ENCODE measurements around the gene STUM. TPM values are rescaled to one million over a fixed set of nuclear protein-coding genes. Genes with fewer than 3 reads are reported as not detected.
A peak's percentile ranks its signal among the peaks of the same experiment; 100 is the strongest.

The STUM gene
- total and polyA plus RNA-seq, 2 of the 8 experiments (the other 6 are each of a cell fraction or from before 2014, with no cell fraction given): 0.76 to 1.2 TPM

DNA sequence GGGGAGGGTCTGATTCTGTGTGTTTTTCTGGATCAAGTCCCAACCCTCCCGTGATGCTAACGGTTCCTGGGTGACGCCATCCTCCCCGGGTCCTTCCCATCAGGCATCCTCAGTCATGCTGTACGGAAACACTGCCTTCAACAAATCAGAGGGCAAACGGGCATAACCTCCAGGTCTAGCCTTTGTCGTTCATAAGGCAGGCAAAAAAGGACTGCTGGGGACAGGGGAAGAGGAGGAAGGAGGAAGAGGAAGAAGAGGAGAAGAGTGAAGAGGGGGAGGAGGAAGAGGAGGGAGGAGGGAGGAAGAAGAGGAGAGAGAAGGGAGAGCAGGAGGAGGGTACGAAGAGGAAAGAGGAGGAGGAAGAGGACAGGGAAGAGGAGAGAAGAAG lies 106.1 kb downstream of the STUM start:
- ChIA-PET CTCF (ENCODE audit: partially characterized antibody) (interaction anchor here (0.8 to 2.3 kb wide), 8 partner anchors 8 to 82 kb away, joined by 3 to 5 read pairs (median 4); no protein-coding TSS in a partner anchor), POLR2A (ENCODE audit: partially characterized antibody) (interaction anchor here (0.8 to 2.3 kb wide), 6 partner anchors 11 to 220 kb away, joined by 3 to 5 read pairs (median 4); no protein-coding TSS in a partner anchor)
- no peaks in the 10 kb centered on the region for H3K27me3 ChIP-seq (replicated peaks in 1 of 4; ENCODE audit: control insufficient read depth in 3 of 4, extremely low read depth in 1 of 4, insufficient read depth in 3 of 4, low read length in 3 of 4)
- H3K4me2 ChIP-seq (ENCODE audit: insufficient read depth in 1 of 2, low read depth in 2 of 2, low read length in 2 of 2): peak overlapping the region; percentile 1 to 46; a peak in 1 of 4 replicates
- H3K4ac ChIP-seq (replicated peaks; ENCODE audit: insufficient read length, low read depth, low read length): no peak overlapping the region
- peak overlapping the region; percentile 14; the same call in 1 of the 2 replicates for H2BK15ac ChIP-seq (ENCODE audit: low read length)
- H3K56ac ChIP-seq (replicated peaks; ENCODE audit: insufficient read length, low read depth, low read length): no peak overlapping the region
- no peaks in the 10 kb centered on the region for H3K9me3 ChIP-seq (ENCODE audit: insufficient read depth in 2 of 2, low read depth in 1 of 2, low read length in 1 of 2)
- peak overlapping the region; percentile 2; the same call in 1 of the 2 replicates for H2BK20ac ChIP-seq (ENCODE audit: low read length)
- no peak overlapping the region for H2AFZ ChIP-seq (ENCODE audit: low read length)
- WGBS, 2 experiments (ENCODE audit: extremely low coverage in 1 of 2, insufficient coverage in 1 of 2, insufficient read length in 1 of 2, insufficient replicate concordance in 2 of 2, low coverage in 1 of 2, low lambda C conversion rate in 2 of 2, missing lambda C conversion rate in 1 of 2): 0 to 72% methylated on average over 1 to 8 of the region's 8 CpGs
- no peaks in the 10 kb centered on the region for H4K20me1 ChIP-seq (replicated peaks in 1 of 2; ENCODE audit: control insufficient read depth in 1 of 2, insufficient read depth in 2 of 2, low read length in 2 of 2)
- TF ChIP-seq, protein P1, sequence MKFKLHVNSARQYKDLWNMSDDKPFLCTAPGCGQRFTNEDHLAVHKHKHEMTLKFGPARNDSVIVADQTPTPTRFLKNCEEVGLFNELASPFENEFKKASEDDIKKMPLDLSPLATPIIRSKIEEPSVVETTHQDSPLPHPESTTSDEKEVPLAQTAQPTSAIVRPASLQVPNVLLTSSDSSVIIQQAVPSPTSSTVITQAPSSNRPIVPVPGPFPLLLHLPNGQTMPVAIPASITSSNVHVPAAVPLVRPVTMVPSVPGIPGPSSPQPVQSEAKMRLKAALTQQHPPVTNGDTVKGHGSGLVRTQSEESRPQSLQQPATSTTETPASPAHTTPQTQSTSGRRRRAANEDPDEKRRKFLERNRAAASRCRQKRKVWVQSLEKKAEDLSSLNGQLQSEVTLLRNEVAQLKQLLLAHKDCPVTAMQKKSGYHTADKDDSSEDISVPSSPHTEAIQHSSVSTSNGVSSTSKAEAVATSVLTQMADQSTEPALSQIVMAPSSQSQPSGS (IDR thresholded peaks at IDR 0.05; ENCODE audit: low read length): no peak
- no peak for TF ChIP-seq SP4 (IDR thresholded peaks at IDR 0.05; ENCODE audit: low read length)
- TF ChIP-seq EP300 (IDR thresholded peaks at IDR 0.05; ENCODE audit: borderline replicate concordance in 1 of 2, low read depth in 2 of 2, low read length in 2 of 2): no peak
- TF ChIP-seq RXRA (IDR thresholded peaks at IDR 0.05; ENCODE audit: insufficient read depth, low read depth, low read length): no peak
- TF ChIP-seq BCL11A (IDR thresholded peaks at IDR 0.05; ENCODE audit: low read depth in 2 of 2, low read length in 2 of 2): no peak
- no peak for TF ChIP-seq TAF1 (IDR thresholded peaks at IDR 0.05; ENCODE audit: low read depth, low read length)
- TF ChIP-seq NRF1 (IDR thresholded peaks at IDR 0.05; ENCODE audit: low read depth, low read length): no peak
- H3K9ac ChIP-seq (replicated peaks in 1 of 4; ENCODE audit: extremely low read depth in 1 of 4, low read depth in 3 of 4, low read length in 3 of 4): no peak overlapping the region
- peaks cover 7 to 38% (median 25%) of the 10 kb centered on the region in 4 experiments for H3K4me1 ChIP-seq (replicated peaks in 1 of 4; ENCODE audit: control insufficient read depth in 3 of 4, insufficient read depth in 4 of 4, low read length in 3 of 4)
- no peak overlapping the region for H3K23ac ChIP-seq (ENCODE audit: insufficient read length)
- no peak overlapping the region for H2BK120ac ChIP-seq (replicated peaks; ENCODE audit: low read depth, low read length)
- H4K5ac ChIP-seq (ENCODE audit: insufficient read length, low read depth, low read length): peak overlapping the region; percentile 1
- H2BK12ac ChIP-seq (ENCODE audit: low read depth, low read length): peak overlapping the region; percentile 89
- no peaks in the 10 kb centered on the region for H3K79me1 ChIP-seq (ENCODE audit: low read depth, low read length)
- no peak overlapping the region for H3K4me3 ChIP-seq (ENCODE audit: extremely low read depth in 1 of 4, insufficient read depth in 2 of 4, low read depth in 3 of 4, low read length in 4 of 4)
- H4K91ac ChIP-seq (replicated peaks; ENCODE audit: insufficient read length, low read length): peak overlapping the region; percentile 99
- peak overlapping the region; percentile 92 for H2BK5ac ChIP-seq (ENCODE audit: low read depth, low read length)
- peak overlapping the region; percentile 61 for H2AK5ac ChIP-seq (ENCODE audit: low read depth, low read length)
- no peaks in the 10 kb centered on the region for H3K79me2 ChIP-seq (ENCODE audit: control insufficient read depth in 1 of 2, insufficient read depth in 2 of 2, low read length in 2 of 2)
- no peak for FAIRE-seq
- no peaks in the 10 kb centered on the region for H3K23me2 ChIP-seq (ENCODE audit: low read depth, low read length)
- peak overlapping the region; percentile 60 for H3K18ac ChIP-seq (ENCODE audit: extremely low read depth, low read length)
- peak overlapping the region; percentile 24; the same call in 1 of the 2 replicates for H3K27ac ChIP-seq (ENCODE audit: low read depth, low read length)
- peak overlapping the region; percentile 63 for H3K14ac ChIP-seq (ENCODE audit: insufficient read length)
- no peaks in the 10 kb centered on the region for H3K36me3 ChIP-seq (ENCODE audit: control insufficient read depth in 2 of 4, insufficient read depth in 4 of 4, low read length in 3 of 4)
- no peak for DNase-seq (ENCODE audit: low read depth in 1 of 2, low spot score in 2 of 2)
- peak overlapping the region; percentile 64; the same call in 1 of the 2 replicates for H4K8ac ChIP-seq (ENCODE audit: extremely low read depth, insufficient read depth, low read length)

Measured in H1 (cell line).